Measurements from ENCODE around the gene SNAPC5.
"Not testable (repeated sequence)": the region's sequence is repeated elsewhere in the genome, so short reads cannot be mapped to it uniquely, and the experiment has no call there.

Gene SNAPC5, protein sequence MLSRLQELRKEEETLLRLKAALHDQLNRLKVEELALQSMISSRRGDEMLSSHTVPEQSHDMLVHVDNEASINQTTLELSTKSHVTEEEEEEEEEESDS

DNA sequence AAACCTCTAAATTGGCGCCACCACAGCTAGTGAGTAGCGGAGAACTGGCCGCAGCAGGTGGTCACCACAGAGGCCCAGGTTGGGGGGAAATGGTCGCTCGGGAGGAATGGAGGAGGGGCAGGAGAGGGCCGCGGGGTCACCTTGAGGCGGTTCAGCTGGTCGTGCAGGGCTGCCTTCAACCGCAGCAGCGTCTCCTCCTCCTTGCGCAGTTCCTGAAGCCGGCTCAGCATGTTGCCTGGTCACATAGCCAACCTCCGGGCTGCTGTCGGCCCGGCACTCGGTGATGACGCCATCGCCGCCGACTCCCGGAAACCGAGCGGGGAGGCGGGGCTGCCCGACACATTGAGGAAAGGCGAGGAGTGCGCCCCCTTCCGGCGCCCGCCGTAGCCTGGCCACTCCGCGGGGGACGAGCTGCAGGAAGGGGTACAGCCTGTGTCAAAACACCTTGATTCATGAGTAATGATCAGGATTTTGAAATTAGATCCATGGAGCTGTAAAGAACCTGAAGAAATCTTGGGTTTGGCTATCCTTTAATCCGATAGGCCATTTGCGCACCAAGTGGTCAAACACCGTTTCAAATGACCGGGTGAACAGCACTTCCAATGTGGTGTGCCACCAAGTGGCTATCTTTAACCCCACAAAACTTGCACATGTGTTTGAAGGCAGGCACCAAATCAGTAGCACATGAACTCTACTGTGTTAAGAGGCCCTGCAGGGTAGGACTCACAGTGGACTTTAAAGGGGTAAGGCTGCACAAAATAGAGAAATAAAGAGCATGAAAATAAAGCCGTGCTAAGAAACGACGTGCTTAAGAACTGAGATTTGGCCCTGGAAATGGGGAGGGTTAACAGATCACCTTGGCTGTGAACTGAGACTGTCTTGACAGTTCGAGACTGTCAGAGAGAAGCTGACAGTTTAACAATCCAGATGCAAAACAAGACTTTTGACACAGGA lies at the start of gene SNAPC5:
SNAPC5 (minus strand) TSS at position 261 of the 954 bp plus-strand sequence; CDS start at position 230, 31 bp downstream.
- DNase-seq = peak; percentile 94

DNA sequence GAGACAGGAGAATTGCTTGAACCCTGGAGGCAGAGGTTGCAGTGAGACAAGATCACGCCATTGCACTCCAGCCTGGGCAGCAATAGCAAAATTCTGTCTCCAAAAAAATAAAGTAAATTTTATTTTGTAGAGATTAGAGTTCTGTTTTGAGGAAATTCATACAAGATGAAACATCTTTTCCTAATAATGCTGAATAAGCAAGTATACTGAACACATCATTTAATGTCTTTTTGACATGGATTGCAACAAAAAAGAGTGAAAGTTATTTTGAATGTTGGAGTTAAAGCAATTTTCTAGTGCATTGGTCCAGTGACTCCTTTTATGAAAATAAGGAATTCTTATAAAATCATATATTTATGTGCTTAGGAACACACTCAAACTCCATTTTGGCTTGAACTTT lies 47.7 kb upstream of the SNAPC5 start:
- DNase-seq = no peak

DNA sequence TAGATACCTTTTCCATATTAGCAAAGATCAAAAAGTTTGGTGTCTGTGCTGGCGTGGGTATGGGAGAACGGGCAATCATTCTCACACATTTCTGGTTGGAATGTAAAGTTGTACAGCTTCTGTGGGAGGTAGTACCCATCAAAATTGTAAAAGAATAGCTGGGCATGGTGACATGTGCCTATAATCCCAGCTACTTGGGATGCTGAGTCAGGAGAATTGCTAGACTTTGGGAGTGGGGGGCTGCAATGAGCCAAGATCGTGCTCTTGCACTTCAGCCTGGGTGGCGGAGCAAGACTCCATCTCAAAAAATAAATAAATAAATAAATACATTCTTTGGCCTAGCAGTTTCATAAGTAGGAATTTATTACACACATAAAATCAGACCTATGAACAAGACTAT lies 45.3 kb upstream of the SNAPC5 start:
- no peak for DNase-seq

DNA sequence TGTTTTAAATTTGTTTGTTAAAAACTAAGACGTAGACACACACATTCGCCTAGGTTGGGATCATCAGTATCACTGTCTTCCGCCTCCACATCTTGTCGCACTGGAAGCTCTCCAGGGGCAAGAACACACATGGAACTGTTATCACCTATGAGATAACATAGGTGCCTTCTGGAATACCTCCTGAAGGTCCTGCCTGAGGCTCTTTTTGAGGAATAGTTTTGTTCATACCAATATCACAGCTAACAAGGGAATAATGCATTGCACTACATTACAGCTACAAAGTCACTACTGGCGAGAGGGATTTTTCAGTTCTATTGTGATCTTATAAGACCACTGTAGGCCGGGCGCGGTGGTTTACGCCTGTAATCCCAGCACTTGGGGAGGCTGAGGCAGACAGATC lies 37.5 kb upstream of the SNAPC5 start:
- DNase-seq = no peak

DNA sequence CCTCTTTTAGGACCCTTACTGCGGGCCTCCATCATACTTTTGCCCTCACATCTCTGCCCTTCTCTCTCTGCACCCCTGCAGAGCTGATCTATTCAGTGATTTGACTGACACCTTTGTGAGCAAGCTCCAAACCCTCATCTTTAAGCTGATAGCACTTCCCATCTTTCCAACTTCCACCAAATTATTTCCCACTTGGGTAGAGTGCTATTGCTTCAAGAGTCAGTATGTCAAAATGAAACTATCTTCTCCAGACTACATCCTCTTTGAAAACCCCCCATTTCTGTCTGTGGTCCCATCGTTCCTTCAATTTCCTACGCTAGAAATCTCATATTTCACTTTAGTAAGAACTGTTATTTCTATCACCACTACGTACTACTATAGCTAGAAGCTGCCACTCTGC lies 27.3 kb upstream of the SNAPC5 start:
- no peak for DNase-seq

DNA sequence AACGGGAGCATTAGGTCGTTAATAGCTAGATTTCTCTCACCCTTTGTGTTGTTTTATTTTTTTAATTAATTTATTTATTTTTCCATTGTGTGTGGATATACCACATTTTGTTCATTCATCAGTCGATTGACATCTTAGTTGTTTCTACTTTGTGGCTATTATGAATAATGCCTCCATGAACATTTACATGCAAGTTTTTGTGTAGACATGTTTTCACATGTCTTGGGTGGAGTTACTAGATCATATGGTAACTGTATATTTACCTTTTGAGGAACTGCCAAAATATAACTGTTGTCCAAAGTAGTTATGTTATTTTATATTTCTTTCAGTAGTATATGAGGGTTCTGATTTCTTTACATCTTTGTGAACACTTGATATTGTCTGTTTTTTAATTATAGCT lies 26.4 kb upstream of the SNAPC5 start:
- DNase-seq = no peak

DNA sequence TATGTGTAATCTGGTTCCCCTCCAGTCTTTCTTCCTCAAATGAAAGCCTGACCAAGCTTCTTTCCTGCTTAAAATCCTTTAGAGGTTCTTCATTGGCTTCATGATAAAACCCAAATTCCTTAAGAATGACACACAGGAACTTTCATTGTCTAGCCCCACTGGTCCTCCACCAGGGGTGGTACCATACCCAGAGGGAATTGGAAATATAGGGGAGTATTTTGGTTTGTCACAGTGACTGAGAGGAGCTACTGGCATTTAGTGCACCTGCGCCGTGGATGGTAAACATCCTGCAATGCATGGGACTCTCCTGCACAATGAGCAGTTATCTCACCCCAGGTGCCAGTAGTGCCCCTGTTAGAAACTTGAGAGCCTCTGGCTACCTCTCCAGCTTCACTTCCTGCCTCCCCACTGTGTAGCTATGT lies 18.4 kb upstream of the SNAPC5 start:
- DNase-seq = no peak

DNA sequence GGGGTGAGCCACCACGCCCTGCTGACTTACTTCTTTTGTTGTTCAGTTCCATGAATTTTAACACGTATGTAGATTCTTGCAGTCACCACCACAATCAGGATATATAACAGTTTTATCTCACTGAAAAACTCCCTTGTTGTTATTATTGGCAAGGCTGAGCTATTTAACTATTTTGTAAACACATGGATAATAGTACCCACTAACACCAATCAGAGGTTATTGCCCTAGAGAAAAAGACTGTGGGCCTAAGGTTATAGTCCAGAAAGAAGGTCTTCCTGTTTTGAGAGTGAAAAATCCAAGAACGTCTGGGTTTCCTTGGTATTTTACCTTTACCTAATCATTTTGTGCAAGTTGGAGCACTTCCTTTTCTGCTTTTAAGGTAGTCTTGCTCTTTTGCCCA lies 17.0 kb upstream of the SNAPC5 start:
- no peak for DNase-seq

DNA sequence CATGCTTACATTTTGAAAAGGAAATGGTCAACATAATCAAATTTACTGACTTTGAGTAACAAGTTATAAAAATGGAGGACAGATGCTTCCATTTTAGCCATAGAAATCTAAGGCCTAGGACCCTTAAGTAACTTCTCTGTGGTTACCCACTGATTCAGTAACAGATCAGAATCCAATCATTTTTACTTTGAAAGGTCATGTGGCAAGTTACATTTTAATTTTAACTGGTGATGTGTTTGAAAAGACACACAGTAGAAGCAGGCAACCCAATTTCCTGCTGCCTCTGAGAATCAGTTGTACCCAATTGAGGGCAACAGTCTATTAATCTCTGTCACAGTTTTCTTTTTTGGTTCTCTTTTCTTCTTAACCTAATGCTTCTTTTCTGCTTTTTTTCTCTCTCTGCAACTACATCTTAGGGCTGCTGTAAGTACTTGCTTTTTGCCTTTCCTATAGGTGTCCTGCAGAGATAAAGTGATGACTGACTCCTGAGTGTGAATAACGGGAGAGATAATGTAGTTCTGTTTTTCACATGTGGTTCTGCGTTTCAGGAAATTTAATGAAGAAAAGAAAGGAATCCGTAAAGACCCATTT lies 10.8 kb upstream of the SNAPC5 start:
- no peak for DNase-seq

DNA sequence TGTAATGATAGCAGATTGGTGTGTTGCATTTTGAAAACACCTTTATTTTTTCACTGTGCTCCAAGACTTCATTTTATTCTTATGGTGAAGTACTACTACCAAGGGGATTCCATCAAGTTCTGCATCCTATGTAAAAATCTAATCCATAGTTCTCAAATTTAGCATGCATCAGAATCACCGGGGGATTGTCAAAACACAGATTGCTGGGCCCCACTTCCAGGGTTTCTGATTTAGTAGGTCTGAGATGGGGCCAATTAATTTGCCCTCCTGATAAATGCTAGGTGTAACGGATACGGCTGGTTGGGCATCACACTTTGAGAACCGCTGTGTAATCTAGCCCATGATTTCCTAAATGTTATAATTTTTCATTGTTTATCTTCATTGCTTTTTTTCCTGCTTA lies 8.3 kb upstream of the SNAPC5 start:
- no peak for DNase-seq

DNA sequence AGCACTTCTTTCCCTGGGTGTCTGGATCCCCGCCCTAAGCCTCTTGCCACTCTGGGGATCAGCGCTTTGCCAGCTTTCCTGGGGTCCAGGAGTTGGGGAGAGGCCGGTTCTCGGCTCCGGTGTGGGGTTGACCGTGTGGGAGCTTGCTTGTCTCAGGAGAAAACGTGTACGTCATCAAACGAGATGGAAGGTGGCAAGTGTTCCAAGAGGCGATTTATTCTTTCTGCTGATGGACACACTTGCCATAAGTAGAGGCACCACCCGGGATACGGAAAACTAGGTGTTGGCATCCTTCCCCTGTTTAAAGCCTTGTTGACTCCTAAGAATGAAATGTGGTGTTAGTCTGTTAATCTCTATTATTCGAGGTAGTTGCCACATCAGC lies 7.9 kb upstream of the SNAPC5 start:
- DNase-seq = no peak

DNA sequence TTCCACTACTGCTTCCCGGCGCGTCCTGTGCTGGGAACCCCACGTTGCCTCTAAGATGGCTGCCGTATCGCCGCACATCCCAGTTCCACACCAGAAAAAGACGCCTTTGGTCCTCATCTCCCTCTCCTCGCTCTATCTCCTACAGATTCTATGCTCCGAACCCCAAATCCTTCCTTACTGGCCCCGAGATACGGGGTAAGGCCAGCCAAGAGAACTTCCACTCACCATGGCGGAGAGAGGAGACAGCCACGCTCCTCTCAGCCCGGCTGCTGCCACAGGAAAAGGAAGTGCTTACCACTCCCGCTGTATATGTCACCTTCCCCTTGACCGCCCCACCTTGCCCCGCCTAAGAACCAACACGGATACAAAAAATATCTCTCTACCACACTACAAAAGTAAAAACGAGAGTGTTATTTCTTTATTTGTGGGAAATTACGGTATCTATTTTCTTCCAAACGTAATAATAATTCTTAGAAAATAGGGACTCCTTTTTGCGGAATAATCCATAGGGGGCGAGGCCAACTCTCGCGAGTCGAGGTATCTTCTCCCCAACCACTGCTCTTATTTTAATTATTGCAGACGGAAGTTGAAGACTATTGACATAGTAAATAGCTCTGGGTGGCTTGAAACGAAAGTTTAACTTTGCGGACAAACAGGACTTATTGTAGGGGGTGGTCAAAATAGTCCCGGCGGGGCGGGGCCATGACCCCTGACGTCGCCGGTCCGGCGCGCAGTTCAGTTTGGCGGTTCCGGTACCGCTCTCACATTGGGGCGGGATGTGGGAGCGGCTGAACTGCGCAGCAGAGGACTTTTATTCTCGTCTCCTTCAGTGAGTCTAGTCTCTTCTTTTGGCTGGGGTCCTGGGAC lies 7.2 kb upstream of the SNAPC5 start, which contains the start of the genes RPL4 and ZWILCH:
RPL4 (minus strand) TSS at position 293 of the 867 bp plus-strand sequence; CDS start at position 228, 65 bp downstream.
ZWILCH (plus strand) TSS at position 764 of the 867 bp plus-strand sequence; CDS start at position 777, 13 bp downstream.
- DNase-seq = peak; percentile 86

DNA sequence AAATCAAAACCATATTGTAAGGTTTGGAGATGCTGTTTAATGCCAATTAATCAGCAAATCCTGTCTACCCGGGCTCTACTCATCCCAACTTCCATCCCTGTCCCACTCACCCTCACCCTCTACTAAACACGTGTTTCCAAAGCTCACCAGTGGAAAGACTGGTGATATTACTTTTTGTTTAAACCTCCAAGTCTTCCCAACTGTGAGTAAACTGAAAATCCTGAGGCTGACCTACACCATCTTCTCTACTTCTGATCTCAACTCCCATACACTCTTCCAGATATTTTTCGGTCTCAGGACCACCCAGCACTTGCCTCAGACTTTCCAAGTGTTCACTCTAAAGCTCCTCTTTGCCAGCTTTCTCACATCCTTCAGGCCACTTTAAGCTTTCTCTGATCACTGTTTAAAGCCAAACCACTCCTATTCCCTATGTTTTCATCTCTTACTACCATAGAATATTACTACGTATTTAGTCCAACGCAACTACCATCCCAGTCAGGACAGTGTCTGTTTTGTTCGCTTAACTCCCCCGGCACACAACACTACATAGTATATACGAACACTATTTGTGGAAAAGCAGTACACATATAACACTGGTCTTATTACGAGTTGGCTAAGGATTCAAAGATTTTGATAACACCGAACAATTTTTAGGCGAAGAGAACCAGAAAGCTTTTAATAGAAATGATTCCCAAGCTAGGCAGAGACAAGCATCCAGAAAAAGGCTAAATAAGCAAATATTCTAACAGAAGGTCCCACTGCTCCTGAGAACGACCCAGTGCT lies 6.4 kb upstream of the SNAPC5 start:
- DNase-seq = no peak

DNA sequence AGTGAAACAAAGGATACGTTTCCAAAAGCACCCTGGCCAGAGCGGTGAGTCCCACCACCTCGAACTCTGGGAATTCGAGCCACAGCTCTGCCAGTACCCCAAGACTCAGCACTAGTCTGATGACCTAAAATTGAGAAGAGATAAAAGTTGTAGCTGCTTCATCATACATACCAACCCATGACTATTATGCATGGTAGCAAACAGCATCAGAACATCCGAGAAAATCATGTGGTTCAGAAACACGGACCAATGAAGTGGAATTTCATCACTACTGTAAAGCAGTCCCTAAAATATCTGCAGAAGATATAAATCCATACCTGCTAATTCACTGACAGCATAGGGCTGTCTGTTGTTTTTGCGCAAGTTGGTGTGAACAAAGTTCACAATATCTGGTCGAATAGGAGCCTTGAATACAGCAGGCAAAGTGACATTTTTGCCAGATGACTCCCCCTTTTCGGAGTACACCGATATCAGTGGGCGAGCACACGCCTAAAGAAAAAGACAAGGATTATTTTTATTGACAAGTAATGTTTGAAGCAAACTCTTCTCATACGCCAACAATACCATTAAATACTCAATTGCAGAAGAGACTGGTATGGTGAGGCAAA lies 5.6 kb upstream of the SNAPC5 start:
- DNase-seq = not testable (repeated sequence)

DNA sequence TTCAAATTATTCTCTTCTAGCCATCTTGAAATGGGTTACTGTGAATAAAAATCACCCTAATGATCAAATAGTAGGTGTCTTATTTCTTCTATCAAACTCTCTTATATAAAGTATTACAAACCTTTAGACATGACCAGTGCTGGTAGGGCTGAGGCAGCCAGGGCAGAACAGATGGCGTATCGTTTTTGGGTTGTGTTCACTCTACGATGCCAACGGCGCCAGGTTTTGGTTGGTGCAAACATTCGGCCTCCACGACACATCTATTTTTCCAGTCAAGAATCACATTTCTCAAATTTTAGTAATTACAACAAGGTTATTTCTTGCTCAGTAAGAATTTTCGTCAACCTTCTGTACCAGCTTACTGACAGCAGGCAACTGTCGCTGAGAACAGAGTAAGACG lies 4.9 kb upstream of the SNAPC5 start:
- DNase-seq = no peak

DNA sequence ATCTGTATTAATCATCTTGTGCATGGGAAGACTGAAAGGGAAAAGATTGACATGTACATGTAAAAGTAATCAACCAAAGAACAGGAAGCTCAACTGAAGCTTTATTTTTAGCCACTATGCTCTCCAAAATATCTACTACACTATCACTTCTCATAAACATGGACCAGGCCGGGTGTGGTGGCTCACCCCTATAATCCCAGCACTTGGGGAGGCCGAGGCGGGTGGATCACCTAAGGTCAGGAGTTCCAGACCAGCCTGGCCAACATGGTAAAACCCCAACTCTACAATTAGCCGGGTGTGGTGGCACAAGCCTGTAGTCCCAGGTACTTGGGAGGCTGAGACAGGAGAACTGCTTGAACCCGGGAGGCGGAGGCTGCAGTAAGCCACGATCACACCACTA lies 2.8 kb upstream of the SNAPC5 start:
- DNase-seq = not testable (repeated sequence)

DNA sequence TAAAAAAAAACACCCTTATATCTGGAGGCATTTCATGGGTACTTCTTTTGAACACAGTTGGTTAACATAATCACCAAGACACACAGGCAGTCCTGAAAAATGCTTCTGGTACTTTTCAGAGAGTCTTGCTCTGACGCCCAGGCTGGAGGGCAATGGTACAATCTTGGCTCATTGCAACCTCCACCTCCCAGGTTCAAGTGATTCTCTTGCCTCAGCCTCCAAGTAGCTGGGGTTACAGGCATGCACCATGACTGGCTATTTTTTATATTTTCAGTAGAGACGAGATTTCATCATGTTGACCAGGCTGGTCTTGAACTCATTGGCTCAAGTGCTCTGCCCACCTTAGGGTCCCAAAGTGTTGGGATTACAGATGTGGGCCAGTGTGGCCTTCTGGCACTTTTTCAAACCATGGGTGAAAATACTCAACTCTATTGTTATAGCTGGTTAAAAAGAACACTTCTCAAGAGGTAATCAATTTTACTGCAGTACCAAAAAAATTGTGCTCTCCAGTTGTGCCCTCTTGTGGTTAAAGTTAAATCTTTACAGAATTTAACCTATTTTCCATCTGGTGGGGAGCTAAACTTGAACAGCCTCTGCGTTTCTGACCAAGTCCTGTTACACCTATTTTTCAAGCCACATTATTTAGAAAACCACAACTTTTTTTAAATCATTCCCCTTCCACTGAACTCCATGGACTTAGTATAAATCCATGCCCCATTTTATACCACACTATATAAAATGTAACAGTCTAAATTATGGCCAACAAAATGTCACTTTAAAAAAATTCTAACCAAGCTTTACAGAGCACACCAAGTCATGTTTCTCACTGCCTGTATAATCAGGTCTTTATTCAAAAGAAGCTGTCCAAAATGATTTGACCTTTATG lies 1.2 kb upstream of the SNAPC5 start:
- peak; percentile 52 for DNase-seq

DNA sequence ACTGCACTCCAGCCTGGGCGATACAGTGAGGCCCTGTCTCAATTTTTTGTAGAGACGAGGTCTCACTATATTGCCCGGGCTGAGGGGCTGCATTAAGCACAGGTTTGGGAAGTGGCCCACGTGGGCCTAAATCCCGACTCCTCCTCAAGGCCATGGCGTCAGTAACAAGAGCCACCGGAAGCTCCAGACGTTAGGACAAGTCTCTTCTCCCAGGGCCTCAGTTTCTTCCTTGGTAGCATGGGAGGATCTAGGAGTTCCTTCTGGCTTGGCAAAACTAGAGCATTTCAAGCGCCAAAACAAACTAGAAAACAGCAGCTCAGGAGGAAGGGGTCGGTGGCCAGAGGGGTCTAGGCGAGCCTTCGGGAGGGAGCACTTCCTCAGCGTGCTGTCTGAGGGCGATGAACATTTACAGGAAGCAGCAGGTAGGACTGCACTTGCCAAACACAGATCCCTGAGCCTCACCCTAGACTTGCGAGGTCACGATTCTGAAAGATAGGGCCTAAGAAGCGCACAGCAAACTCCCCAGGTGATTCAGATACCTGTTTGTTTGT lies 536 bp downstream of the SNAPC5 start:
- no peak for DNase-seq

DNA sequence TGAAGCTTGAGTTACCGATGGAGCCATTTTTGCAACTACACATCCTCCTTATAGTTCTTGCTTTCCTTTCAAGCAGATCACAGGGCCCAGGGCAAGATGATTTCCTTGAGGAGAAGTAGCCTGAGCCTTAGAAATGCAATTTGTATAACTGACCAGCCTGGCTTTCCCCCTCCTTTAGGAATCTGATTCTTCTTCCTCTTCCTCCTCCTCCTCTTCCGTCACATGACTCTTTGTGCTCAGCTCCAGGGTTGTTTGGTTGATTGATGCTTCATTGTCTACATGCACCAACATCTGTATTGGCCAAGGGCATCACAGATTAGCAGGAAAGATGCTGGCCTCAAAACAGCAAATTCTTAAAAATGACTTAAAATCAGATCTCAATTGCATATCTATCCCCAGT lies 3.3 kb downstream of the SNAPC5 start:
- no peak for DNase-seq

DNA sequence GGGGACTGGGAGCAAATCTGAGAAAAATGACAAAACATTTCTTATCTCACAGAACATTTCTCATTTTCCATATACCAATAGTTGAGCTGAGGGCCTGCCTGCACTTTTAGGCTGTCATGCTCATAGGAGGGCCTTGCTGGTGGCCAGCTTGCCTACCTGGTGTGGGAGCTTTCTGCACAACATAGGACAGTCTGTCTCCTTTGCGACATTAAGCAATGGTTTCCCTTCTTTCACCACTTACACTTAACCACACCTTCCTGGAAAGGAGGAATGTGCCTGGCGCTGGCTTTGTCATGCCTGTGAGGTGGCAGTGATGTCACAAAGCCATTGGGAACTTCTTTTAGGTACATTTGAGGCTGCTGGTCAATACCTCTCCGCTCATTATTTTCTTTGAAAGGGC lies 5.7 kb downstream of the SNAPC5 start:
- DNase-seq = no peak

Measured in CD4-positive, alpha-beta T cell treated with Interleukin-4 for 4 hours (primary cell).